Measurements from ENCODE around the gene ZSWIM9. TPM values are rescaled to one million over a fixed set of nuclear protein-coding genes. Genes with fewer than 3 reads are reported as not detected.
A peak's percentile ranks its signal among the peaks of the same experiment; 100 is the strongest.
"Not testable (repeated sequence)": the region's sequence is repeated elsewhere in the genome, so short reads cannot be mapped to it uniquely, and the experiment has no call there.

Gene ZSWIM9
- total and polyA plus RNA-seq, 2 donors (not counting 1 experiment from before 2014, with no cell fraction given): 0.39 to 5.1 TPM

- Histone ChIP-seq H3K79me2 (ENCODE audit: control insufficient read depth, insufficient read depth, low read length) (no peaks in the 10 kb centered on the region), H3K9me3 (ENCODE audit: control insufficient read depth, insufficient read depth, low read depth, low read length) (no peaks in the 10 kb centered on the region), H4K20me1 (ENCODE audit: control insufficient read depth, extremely low read depth, insufficient read depth, low read length) (no peaks in the 10 kb centered on the region), H3K4me3 (replicated peaks in 1 of 4; ENCODE audit: control extremely low read depth in 1 of 4, insufficient read depth in 1 of 4, low read depth in 3 of 4, low read length in 4 of 4) (no peak overlapping the region), H3K27me3 (ENCODE audit: control insufficient read depth, insufficient read depth, low read length) (no peaks in the 10 kb centered on the region), H3K36me3 (ENCODE audit: control insufficient read depth, insufficient read depth, low read length) (peaks cover 1% of the 10 kb centered on the region), H3K4me2 (ENCODE audit: extremely low read depth, insufficient read depth, low read length) (no peak overlapping the region), H3K4me1 (ENCODE audit: control insufficient read depth, extremely low read depth, insufficient read depth, low read length) (no peaks in the 10 kb centered on the region), H3K9ac (ENCODE audit: insufficient read depth, low read length) (no peak overlapping the region), H2AFZ (ENCODE audit: low read length) (no peak overlapping the region), H3K27ac (ENCODE audit: insufficient read depth, low read length) (no peak overlapping the region)
- peak in 1 of 2 donors; percentile 42 for DNase-seq (ENCODE audit: low read depth in 2 of 2)
- TF ChIP-seq CTCF (conservative IDR thresholded peaks at IDR 0.05 in 1 of 2, IDR thresholded peaks at IDR 0.05 in 1 of 2; ENCODE audit: low read depth in 1 of 2, low read length in 2 of 2) (no peak), EZH2 (IDR thresholded peaks at IDR 0.05; ENCODE audit: low read length, missing control alignments) (no peak)
These were observed 69.2 kb downstream of the ZSWIM9 start for GRCh38 chr19:48239582-48240141.

GRCh38 chr19:48241771-48242170, 71.3 kb downstream of the ZSWIM9 start:
- not testable (repeated sequence) for H4K20me1 ChIP-seq (ENCODE audit: control insufficient read depth, extremely low read depth, insufficient read depth, low read length); H3K4me2 ChIP-seq (ENCODE audit: extremely low read depth, insufficient read depth, low read length); H3K4me3 ChIP-seq (replicated peaks in 1 of 4; ENCODE audit: control extremely low read depth in 1 of 4, insufficient read depth in 1 of 4, low read depth in 3 of 4, low read length in 4 of 4); H3K9ac ChIP-seq (ENCODE audit: insufficient read depth, low read length); H3K79me2 ChIP-seq (ENCODE audit: control insufficient read depth, insufficient read depth, low read length); H3K4me1 ChIP-seq (ENCODE audit: control insufficient read depth, extremely low read depth, insufficient read depth, low read length); H3K27me3 ChIP-seq (ENCODE audit: control insufficient read depth, insufficient read depth, low read length); DNase-seq (ENCODE audit: low read depth in 2 of 2); H2AFZ ChIP-seq (ENCODE audit: low read length); H3K27ac ChIP-seq (ENCODE audit: insufficient read depth, low read length); H3K9me3 ChIP-seq (ENCODE audit: control insufficient read depth, insufficient read depth, low read depth, low read length); H3K36me3 ChIP-seq (ENCODE audit: control insufficient read depth, insufficient read depth, low read length)

GRCh38 chr19:48244281-48244680, 73.8 kb downstream of the ZSWIM9 start:
- H3K79me2 ChIP-seq (ENCODE audit: control insufficient read depth, insufficient read depth, low read length): no peaks in the 10 kb centered on the region
- no peak overlapping the region for H3K9ac ChIP-seq (ENCODE audit: insufficient read depth, low read length)
- H3K27ac ChIP-seq (ENCODE audit: insufficient read depth, low read length): no peak overlapping the region
- H3K36me3 ChIP-seq (ENCODE audit: control insufficient read depth, insufficient read depth, low read length): peaks cover 1% of the 10 kb centered on the region
- peak in 1 of 2 donors; percentile 6 for DNase-seq (ENCODE audit: low read depth in 2 of 2)
- H3K27me3 ChIP-seq (ENCODE audit: control insufficient read depth, insufficient read depth, low read length): no peaks in the 10 kb centered on the region
- H4K20me1 ChIP-seq (ENCODE audit: control insufficient read depth, extremely low read depth, insufficient read depth, low read length): no peaks in the 10 kb centered on the region
- no peak overlapping the region for H3K4me2 ChIP-seq (ENCODE audit: extremely low read depth, insufficient read depth, low read length)
- no peak for TF ChIP-seq CTCF (conservative IDR thresholded peaks at IDR 0.05 in 1 of 2, IDR thresholded peaks at IDR 0.05 in 1 of 2; ENCODE audit: low read depth in 1 of 2, low read length in 2 of 2)
- no peak for TF ChIP-seq EZH2 (IDR thresholded peaks at IDR 0.05; ENCODE audit: low read length, missing control alignments)
- no peak overlapping the region for H3K4me3 ChIP-seq (replicated peaks in 1 of 4; ENCODE audit: control extremely low read depth in 1 of 4, insufficient read depth in 1 of 4, low read depth in 3 of 4, low read length in 4 of 4)
- H2AFZ ChIP-seq (ENCODE audit: low read length): no peak overlapping the region
- H3K9me3 ChIP-seq (ENCODE audit: control insufficient read depth, insufficient read depth, low read depth, low read length): no peaks in the 10 kb centered on the region
- no peaks in the 10 kb centered on the region for H3K4me1 ChIP-seq (ENCODE audit: control insufficient read depth, extremely low read depth, insufficient read depth, low read length)

All from fibroblast of lung (primary cell).